Hippocampal formation (tissue), 2 donors: ENCODE measurements around the gene HPSE2.

ENCODE experiments used
- DNase-seq, 2 donors: peaks; one replicate each; lab custom pipeline; 2025; lab: John Stamatoyannopoulos, UW

The HPSE2 gene

DNA sequence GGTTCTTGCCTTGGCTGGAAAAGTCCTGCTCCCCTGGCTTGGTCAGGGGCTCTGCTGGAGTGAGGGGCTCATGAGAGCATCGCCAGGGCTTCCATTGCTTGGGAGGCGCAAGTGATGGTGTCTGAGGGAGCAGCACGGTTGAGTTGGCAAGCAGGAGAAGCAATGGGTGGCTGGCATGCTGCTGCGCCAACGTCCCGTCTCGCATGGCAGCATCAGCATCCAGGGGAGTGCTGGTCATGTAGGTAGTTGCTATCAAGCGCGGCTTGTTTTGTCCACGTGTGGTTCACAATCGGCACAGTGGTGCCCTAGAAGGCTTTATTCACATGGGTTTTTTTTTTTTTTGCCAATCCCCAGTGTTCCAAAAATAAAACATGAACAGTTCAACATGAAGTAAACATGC lies 824.5 kb downstream of the HPSE2 start:
- DNase-seq, result no peak

DNA sequence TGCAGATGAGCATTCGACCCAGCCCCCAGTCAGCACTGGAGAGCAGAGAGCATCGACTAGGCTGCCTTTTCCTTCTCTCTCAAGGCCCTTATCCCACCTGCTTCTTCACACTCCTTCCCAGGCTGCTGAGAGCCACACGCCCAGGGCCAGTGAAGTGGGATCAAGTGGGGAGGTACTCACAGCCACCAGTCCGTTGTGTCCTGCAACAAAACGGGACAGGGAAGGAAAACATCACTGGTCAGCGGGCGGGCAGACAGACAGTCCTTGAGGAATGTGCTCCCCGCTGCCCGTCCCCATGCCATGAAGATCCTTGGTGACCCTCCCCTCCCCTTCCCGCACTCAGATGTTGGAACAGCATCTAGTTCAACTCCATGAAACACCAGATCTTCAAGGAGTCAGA lies 824.9 kb downstream of the HPSE2 start:
- no peak for DNase-seq

DNA sequence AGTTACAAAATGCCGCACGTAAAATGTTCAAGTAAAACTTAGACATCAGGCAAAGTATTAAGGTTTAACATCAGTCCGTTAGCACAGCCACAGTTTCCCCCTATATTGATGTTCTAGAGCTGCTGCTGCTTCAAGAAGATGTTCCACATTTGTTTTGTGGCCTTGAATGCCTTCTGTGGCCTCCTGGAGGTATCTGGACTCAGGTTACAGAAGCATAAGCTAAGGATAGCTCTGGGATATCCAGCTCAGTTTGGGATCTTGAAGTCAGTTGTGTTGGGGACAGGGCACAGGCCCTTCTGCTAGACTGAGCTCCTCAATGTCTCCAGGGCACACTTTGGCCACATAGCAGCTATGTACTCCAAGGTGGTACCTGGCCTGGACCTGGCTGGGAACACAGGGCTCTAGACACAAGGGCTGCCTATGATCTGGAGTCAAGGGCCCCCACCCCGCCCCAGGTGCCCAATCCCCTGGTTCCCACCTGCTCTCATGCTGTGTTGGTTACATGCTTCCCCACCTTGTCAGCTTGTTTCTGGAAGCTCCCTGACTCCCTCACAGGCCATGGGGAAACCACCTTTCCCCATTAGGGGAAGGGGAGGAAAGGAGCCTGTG lies 825.4 kb downstream of the HPSE2 start:
- DNase-seq, result no peak

DNA sequence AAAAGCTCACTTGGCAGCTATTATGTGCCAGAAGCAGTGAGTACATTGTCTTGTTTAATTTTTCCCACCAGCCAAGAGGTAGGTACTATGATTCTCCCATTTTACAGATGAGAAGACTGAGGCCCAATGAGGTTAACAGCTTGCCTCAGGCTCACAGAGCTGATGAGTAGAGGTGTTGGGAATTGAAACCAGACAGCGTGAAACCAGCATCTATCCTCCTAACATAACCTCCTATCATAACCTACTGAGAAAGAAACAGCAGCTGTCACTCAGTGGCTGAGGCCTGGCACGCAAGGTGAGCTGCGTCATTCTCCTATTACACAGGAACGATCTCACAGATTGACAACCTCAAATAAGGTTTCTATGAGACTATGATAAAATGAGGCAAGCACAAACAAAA lies 826.9 kb downstream of the HPSE2 start:
- no peak for DNase-seq

DNA sequence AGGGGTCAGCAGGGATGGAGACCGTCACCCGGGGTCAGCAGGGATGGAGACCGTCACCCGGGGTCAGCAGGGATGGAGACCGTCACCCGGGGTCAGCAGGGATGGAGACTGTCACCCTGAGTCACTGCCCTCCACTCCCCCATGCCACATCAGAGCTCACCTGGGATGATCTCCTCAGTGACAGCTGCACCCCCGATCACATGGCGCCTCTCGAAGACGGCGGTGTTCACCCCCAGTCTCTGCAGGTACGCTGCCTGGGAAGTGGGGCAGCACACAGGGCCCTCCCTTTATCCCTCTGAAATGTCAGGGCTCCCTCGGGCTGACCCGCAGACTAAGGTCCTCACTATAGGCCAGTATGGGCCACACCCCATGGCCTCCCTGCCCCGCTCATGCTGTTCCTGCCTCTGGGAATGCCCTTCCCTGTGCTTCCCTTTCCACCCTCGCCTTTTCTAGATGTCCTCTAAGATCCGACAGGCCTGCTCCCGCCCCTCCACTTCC lies 827.9 kb downstream of the HPSE2 start:
- DNase-seq, result no peak
